ENCODE measurements around the gene USP49.

USP49 gene

GRCh38 chr6:41901882-41902519 lies 6.8 kb upstream of the USP49 start:
- TF ChIP-seq CTCF (IDR thresholded peaks at IDR 0.05) (peak; percentile 52), ZFX (IDR thresholded peaks at IDR 0.05; ENCODE audit: borderline replicate concordance) (no peak)
- H3K27ac ChIP-seq = no peak overlapping the region

- TF ChIP-seq ZFX (IDR thresholded peaks at IDR 0.05; ENCODE audit: borderline replicate concordance) (no peak), CTCF (IDR thresholded peaks at IDR 0.05) (no peak)
- no peak overlapping the region for H3K27ac ChIP-seq
Measured at GRCh38 chr6:41900861-41901260, 5.7 kb upstream of the USP49 start.

- no peak for TF ChIP-seq ZFX (IDR thresholded peaks at IDR 0.05; ENCODE audit: borderline replicate concordance)
- TF ChIP-seq CTCF (IDR thresholded peaks at IDR 0.05) = no peak
- peak overlapping the region; percentile 71 for H3K27ac ChIP-seq
Measured at GRCh38 chr6:41896281-41896680, 1.1 kb upstream of the USP49 start.

- TF ChIP-seq ZFX (IDR thresholded peaks at IDR 0.05; ENCODE audit: borderline replicate concordance) (no peak), CTCF (IDR thresholded peaks at IDR 0.05) (no peak)
- peak overlapping the region; percentile 71 for H3K27ac ChIP-seq
Measured at GRCh38 chr6:41894366-41895299, 542 bp downstream of the USP49 start.

GRCh38 chr6:41892921-41893564 lies 2.1 kb downstream of the USP49 start:
- H3K27ac ChIP-seq = no peak overlapping the region
- no peak for TF ChIP-seq CTCF (IDR thresholded peaks at IDR 0.05)
- TF ChIP-seq ZFX (IDR thresholded peaks at IDR 0.05; ENCODE audit: borderline replicate concordance) = no peak

GRCh38 chr6:41887331-41887751 lies 7.8 kb downstream of the USP49 start:
- no peak for TF ChIP-seq ZFX (IDR thresholded peaks at IDR 0.05; ENCODE audit: borderline replicate concordance)
- TF ChIP-seq CTCF (IDR thresholded peaks at IDR 0.05) = no peak
- no peak overlapping the region for H3K27ac ChIP-seq

Measured in 22Rv1 (cell line).